NCI-H446 (cell line): ENCODE results near the gene DNMBP.

ENCODE experiments used
- DNase-seq, 2 experiments: peaks; one replicate each; lab custom pipeline; 2025; lab: John Stamatoyannopoulos, UW

Gene DNMBP

DNA sequence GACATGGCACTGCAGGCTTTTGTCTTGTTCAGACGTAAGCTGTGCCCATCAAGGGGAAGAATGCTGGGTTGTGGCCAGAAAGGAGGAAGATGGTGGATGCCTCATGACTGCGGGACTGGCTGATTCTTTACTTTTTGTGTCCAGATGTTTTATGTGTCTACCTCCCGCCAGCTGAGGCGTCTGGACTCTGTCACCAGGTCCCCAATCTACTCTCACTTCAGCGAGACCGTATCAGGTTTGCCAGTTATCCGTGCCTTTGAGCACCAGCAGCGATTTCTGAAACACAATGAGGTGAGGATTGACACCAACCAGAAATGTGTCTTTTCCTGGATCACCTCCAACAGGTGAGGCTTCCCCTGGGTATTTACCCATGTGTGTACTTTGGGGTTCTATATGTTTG, 173.8 kb downstream of the DNMBP start:
- DNase-seq, result no peak

DNA sequence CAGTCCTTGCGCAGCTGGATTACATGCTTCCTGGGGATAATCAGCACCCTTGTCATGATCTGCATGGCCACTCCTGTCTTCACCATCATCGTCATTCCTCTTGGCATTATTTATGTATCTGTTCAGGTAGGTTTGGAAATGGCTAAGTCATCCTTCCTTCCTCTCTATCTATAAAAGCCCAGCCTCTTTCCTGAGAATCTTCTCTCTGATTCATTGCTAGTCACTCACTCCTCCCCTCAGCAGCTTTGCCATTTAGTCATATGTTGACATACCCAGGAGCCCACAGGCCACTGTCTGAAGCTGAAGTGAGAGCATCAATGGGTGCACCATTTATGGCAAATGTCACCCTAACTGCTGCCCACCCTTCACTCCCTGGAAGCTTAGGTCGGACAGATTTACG, 175.3 kb downstream of the DNMBP start:
- no peak for DNase-seq

DNA sequence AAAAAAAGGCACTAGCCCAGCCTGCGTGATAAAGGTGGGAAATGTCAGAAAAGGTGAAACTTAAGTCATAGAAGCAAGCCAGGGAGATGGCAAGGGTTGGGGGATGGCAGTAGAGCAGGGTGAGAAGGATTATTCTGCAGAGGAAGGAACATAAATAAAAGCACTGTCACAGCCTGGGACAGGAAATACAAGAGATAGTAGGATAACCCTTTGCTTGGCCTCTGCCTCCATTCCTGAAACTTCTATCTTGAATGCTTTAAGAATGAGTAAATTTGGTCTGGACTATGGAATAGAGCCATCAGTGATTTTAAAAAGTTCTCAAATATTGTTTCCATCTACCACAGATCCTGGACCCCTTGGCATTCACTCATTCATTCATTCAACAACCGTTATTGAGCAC, 177.3 kb downstream of the DNMBP start:
- no peak for DNase-seq

DNA sequence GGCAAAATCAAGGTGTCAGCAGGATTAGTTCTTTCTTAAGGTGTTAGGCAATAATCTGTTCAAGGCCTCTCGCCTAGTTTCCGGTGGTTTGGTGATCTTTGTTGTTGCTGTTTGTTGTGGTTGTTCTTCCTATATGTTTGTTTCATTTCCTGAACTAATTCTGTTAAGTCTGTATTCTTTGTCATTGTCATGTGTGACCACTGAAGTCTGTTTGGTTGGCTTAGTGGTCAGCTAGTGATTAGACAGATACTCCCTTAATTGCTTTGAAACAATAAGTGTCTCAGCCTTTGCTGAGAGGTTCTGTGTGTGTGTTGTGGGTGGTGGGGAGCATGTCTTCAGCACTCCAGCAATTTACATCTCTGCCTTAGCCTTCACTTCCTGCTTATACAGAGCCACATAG, 181.3 kb downstream of the DNMBP start:
- no peak for DNase-seq

DNA sequence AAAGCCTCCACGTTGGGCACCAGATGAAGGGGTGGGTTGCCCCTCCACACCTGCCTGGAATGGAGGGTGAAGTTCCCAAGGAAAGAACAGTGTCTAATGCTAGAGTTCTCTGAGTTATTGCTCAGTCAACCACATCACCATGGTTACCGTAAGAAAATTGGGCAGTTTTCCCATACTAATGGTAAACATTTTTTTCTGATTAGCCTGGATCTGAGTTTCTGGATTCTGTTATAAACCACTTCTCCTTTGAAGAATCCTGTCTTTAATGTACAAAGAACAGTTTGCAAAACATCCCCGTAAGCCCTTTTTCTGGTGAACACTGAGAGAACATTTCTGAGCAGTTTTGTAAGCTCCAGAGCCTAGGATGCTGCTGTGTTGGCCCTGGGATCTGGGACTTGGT, 181.8 kb downstream of the DNMBP start:
- no peak for DNase-seq
